Measurements from ENCODE around the gene HIRA. TPM values are rescaled to one million over a fixed set of nuclear protein-coding genes. Genes with fewer than 3 reads are reported as not detected.
"Not testable (repeated sequence)": the region's sequence is repeated elsewhere in the genome, so short reads cannot be mapped to it uniquely, and the experiment has no call there.

HIRA gene
- total RNA-seq, 4 donors from 2014 or later, result 18.3 to 29.3 (median 20.3) TPM

DNA sequence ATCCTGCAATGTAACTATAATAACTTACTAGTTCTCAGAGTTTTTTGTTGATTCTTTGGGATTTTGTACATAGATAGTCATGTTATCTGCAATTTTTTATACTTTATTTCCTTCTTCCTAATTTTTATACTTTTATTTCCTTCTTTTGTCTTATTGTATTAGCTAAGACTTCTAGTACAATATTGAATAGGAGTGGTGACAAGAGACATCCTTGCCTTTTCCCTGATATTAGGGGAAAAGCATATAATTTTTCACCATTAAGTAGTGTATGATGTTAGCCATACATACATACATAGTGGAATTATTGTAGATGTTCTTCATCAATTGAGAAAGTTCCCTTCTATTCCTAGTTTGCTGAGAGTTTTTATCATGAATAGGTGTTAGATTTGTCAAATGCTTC is 112.3 kb downstream of the HIRA start:
- Histone ChIP-seq H3K27ac (no peak overlapping the region), H3K9me3 (peaks cover 33 to 36% of the 10 kb centered on the region in 2 donors), H3K4me1 (no peaks in the 10 kb centered on the region), H3K4me3 (no peak overlapping the region), H3K36me3 (no peaks in the 10 kb centered on the region), H3K27me3 (no peaks in the 10 kb centered on the region)
- DNase-seq, result no peak
- in situ Hi-C loops (cut with MboI; ENCODE audit: low pct_ligation_motif_present in 1 of 4, low pct_unique_long_range_greater_than_20kb in 1 of 4, low sequenced_read_pairs in 3 of 4), result no loop called here
- no peak for TF ChIP-seq POLR2AphosphoS5 (IDR thresholded peaks at IDR 0.05)
- TF ChIP-seq POLR2A (IDR thresholded peaks at IDR 0.05), result no peak
- TF ChIP-seq, protein P1, sequence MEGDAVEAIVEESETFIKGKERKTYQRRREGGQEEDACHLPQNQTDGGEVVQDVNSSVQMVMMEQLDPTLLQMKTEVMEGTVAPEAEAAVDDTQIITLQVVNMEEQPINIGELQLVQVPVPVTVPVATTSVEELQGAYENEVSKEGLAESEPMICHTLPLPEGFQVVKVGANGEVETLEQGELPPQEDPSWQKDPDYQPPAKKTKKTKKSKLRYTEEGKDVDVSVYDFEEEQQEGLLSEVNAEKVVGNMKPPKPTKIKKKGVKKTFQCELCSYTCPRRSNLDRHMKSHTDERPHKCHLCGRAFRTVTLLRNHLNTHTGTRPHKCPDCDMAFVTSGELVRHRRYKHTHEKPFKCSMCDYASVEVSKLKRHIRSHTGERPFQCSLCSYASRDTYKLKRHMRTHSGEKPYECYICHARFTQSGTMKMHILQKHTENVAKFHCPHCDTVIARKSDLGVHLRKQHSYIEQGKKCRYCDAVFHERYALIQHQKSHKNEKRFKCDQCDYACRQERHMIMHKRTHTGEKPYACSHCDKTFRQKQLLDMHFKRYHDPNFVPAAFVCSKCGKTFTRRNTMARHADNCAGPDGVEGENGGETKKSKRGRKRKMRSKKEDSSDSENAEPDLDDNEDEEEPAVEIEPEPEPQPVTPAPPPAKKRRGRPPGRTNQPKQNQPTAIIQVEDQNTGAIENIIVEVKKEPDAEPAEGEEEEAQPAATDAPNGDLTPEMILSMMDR (IDR thresholded peaks at IDR 0.05), result no peak
- TF ChIP-seq EP300 (IDR thresholded peaks at IDR 0.05; ENCODE audit: low read depth), result no peak
- intact Hi-C loops (cut with DNase I; ENCODE audit: low total_unique reads), result no loop called here

DNA sequence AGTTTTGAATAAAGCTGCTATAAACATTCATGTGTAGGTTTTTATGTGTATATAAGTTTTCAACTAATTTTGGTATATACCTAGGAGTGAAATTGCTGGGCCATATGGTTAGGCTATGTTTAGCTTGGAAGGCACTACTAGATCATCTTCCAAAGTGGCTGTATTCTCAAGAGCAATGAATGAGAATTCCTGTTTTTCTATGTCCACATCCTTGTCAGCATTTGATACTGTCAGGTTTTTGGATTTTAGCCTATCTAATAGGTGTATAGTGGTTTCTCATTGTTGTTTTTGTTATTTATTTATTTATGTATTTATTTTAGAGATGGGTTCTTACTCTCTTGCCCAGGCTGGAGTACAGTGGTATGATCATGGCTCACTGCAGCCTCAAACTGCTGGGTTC is 113.7 kb downstream of the HIRA start:
- H3K4me1 ChIP-seq, result no peaks in the 10 kb centered on the region

DNA sequence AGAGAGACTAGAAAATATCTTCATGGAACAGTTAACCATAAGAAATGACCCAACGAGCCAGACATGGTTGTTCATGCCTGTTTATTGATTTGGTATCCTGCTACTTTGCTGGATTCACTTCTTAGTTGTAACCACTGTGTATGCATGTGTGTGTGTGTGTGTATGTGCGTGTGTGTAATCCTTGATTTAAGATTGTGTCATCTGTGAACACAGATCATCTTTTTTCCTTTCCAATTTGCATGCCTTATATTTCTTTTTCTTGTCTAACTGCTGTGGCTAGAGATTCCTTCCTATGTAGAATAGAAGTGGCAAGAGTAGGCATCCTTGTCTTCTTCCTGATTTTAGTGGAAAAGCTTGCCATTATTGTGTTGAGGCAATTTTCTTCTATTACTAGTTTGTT is 123.7 kb downstream of the HIRA start:
- intact Hi-C loops (cut with DNase I; ENCODE audit: low total_unique reads) (no loop called here), in situ Hi-C loops (cut with MboI; ENCODE audit: low pct_ligation_motif_present in 1 of 4, low pct_unique_long_range_greater_than_20kb in 1 of 4, low sequenced_read_pairs in 3 of 4) (no loop called here)
- no peak for DNase-seq
- WGBS, 2 donors (ENCODE audit: low coverage in 1 of 2), result 65 to 100% methylated on average over 1 to 2 of the region's 2 CpGs
- no peaks in the 10 kb centered on the region for H3K27me3 ChIP-seq
- H3K36me3 ChIP-seq, result no peaks in the 10 kb centered on the region
- no peak overlapping the region for H3K27ac ChIP-seq
- no peak for TF ChIP-seq POLR2A (IDR thresholded peaks at IDR 0.05)
- no peak for TF ChIP-seq POLR2AphosphoS5 (IDR thresholded peaks at IDR 0.05)
- no peaks in the 10 kb centered on the region for H3K9me3 ChIP-seq
- no peaks in the 10 kb centered on the region for H3K4me1 ChIP-seq
- H3K4me3 ChIP-seq, result no peak overlapping the region

More for the DNA sequence above, 113.7 kb downstream of the HIRA start:
- Histone ChIP-seq H3K9me3 (peaks cover 33 to 36% of the 10 kb centered on the region in 2 donors), H3K4me3 (no peak overlapping the region), H3K27me3 (no peaks in the 10 kb centered on the region), H3K36me3 (no peaks in the 10 kb centered on the region), H3K27ac (no peak overlapping the region)
- intact Hi-C loops (cut with DNase I; ENCODE audit: low total_unique reads), result no loop called here
- TF ChIP-seq POLR2A (IDR thresholded peaks at IDR 0.05), result no peak
- no peak for TF ChIP-seq EP300 (IDR thresholded peaks at IDR 0.05; ENCODE audit: low read depth)
- no peak for TF ChIP-seq POLR2AphosphoS5 (IDR thresholded peaks at IDR 0.05)
- TF ChIP-seq, protein P1 (IDR thresholded peaks at IDR 0.05), result no peak
- DNase-seq, result no peak
- in situ Hi-C loops (cut with MboI; ENCODE audit: low pct_ligation_motif_present in 1 of 4, low pct_unique_long_range_greater_than_20kb in 1 of 4, low sequenced_read_pairs in 3 of 4), result no loop called here

DNA sequence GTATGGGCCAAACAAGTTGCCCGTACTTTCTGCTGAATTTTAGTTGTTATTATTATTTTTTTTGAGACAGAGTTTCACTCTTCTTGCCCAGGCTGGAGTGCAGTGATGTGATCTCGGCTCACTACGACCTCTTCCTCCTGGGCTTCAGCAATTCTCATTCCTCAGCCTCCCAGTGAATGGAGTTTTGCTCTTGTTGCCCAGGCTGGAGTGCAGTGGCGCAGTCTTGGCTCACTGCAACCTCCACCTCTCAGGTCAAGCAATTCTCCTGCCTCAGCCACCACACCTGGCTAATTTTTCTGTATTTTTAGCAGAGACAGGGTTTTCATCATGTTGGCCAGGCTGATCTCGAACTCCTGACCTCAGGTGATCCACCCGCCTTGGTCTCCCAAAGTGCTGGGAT is 125.0 kb downstream of the HIRA start:
- H3K4me3 ChIP-seq; intact Hi-C loops (cut with DNase I; ENCODE audit: low total_unique reads); H3K27ac ChIP-seq; H3K4me1 ChIP-seq; H3K27me3 ChIP-seq; in situ Hi-C loops (cut with MboI; ENCODE audit: low pct_ligation_motif_present in 1 of 4, low pct_unique_long_range_greater_than_20kb in 1 of 4, low sequenced_read_pairs in 3 of 4); H3K36me3 ChIP-seq; H3K9me3 ChIP-seq; DNase-seq: not testable (repeated sequence)
- 91 to 93% methylated on average over 3 to 6 of the region's 6 CpGs for WGBS, 2 donors (ENCODE audit: low coverage in 1 of 2)

DNA sequence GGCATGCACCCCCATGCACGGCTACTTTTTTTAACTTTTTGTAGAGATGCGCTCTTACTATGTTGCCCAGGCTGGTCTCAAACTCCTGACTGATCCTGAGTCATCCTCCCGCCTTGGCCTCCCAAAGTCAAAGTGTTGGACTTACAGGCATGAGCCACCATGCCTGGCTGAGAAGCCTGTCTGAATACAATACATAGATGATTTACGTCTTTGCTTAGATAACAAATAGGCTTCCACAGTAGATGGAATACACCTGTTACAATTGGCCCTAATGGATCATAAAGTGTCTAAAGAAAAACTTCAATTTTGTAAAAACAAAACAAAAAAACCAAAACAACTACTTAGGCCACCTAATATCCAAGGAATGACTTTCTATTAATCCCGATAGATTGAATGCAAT is 127.0 kb downstream of the HIRA start:
- Histone ChIP-seq H3K36me3 (no peaks in the 10 kb centered on the region), H3K27ac (no peak overlapping the region), H3K4me3 (no peak overlapping the region), H3K27me3 (no peaks in the 10 kb centered on the region), H3K9me3 (no peaks in the 10 kb centered on the region), H3K4me1 (no peaks in the 10 kb centered on the region)
- intact Hi-C loops (cut with DNase I; ENCODE audit: low total_unique reads) (no loop called here), in situ Hi-C loops (cut with MboI; ENCODE audit: low pct_ligation_motif_present in 1 of 4, low pct_unique_long_range_greater_than_20kb in 1 of 4, low sequenced_read_pairs in 3 of 4) (no loop called here)
- 88 to 89% methylated on average over 2 to 5 of the region's 5 CpGs for WGBS, 2 donors (ENCODE audit: low coverage in 1 of 2)
- DNase-seq, result no peak
- no peak for TF ChIP-seq POLR2A (IDR thresholded peaks at IDR 0.05)
- TF ChIP-seq, protein P1 (IDR thresholded peaks at IDR 0.05), result no peak
- no peak for TF ChIP-seq EP300 (IDR thresholded peaks at IDR 0.05; ENCODE audit: low read depth)
- no peak for TF ChIP-seq POLR2AphosphoS5 (IDR thresholded peaks at IDR 0.05)

Measured in transverse colon (tissue), 4 donors.